ENCODE measurements around the gene NDRG4.
A peak's percentile ranks its signal among the peaks of the same experiment; 100 is the strongest.

NDRG4 gene, protein sequence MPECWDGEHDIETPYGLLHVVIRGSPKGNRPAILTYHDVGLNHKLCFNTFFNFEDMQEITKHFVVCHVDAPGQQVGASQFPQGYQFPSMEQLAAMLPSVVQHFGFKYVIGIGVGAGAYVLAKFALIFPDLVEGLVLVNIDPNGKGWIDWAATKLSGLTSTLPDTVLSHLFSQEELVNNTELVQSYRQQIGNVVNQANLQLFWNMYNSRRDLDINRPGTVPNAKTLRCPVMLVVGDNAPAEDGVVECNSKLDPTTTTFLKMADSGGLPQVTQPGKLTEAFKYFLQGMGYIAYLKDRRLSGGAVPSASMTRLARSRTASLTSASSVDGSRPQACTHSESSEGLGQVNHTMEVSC

GRCh38 chr16:58499615-58500351 lies at the start of gene NDRG4:
Gene NDRG4 (plus strand): TSS chr16:58500143. CDS start chr16:58500249, 106 bp downstream.
- peak within 1 kb of the TSS; percentile 35 for H3K4me3 ChIP-seq (ENCODE audit: low read depth, low read length)
- peak; percentile 43 for DNase-seq (ENCODE audit: low read depth)
- TF ChIP-seq, protein P1, sequence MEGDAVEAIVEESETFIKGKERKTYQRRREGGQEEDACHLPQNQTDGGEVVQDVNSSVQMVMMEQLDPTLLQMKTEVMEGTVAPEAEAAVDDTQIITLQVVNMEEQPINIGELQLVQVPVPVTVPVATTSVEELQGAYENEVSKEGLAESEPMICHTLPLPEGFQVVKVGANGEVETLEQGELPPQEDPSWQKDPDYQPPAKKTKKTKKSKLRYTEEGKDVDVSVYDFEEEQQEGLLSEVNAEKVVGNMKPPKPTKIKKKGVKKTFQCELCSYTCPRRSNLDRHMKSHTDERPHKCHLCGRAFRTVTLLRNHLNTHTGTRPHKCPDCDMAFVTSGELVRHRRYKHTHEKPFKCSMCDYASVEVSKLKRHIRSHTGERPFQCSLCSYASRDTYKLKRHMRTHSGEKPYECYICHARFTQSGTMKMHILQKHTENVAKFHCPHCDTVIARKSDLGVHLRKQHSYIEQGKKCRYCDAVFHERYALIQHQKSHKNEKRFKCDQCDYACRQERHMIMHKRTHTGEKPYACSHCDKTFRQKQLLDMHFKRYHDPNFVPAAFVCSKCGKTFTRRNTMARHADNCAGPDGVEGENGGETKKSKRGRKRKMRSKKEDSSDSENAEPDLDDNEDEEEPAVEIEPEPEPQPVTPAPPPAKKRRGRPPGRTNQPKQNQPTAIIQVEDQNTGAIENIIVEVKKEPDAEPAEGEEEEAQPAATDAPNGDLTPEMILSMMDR (IDR thresholded peaks at IDR 0.05; ENCODE audit: low read depth, low read length, missing control alignments), result no peak

DNA sequence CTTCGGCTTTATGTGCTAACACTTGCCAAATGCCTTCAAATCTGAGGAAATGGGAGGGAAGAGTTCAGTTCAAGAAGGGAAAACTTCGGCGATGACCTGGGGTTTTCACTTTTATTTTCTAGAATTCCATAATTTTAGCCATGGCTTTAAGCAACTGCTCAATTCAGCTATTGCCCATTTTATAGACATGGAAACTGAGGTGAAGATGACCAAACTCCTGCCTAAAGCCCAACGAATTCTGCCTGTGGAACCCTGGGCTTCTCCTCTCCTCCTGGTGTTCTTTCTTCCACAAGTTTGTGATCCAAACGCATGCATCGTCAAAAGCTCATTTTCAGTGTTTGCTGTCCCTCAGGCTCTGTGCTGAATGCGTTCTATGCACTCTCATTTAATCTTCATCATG lies 49.4 kb upstream of the NDRG4 start:
- TF ChIP-seq, protein P1 (IDR thresholded peaks at IDR 0.05; ENCODE audit: low read depth, low read length, missing control alignments), result no peak

DNA sequence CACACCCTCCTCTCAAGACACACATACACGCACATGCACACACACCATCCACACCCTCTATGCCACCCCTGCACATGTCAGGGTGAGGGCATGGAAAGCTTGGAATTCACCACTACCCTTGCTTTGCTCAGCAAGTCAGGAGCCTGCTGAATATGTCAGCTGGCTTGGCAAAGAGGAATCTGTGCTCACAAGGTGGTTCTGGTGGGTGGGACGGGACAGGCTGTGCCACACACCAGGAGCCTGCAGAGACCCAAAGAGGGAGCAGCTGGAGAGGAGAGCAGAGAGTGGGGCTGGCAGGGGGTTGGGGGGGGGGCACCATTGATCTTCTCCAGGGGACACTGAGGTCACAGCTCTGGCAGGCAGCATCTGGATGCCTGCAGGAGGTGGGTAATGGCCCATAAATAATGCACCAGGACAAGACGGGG lies 48.7 kb upstream of the NDRG4 start:
- no peak overlapping the region for H3K4me3 ChIP-seq (ENCODE audit: low read depth, low read length)
- DNase-seq (ENCODE audit: low read depth), result no peak
- TF ChIP-seq, protein P1 (IDR thresholded peaks at IDR 0.05; ENCODE audit: low read depth, low read length, missing control alignments), result no peak

More for the DNA sequence above, 49.4 kb upstream of the NDRG4 start:
- no peak for DNase-seq (ENCODE audit: low read depth)
- H3K4me3 ChIP-seq (ENCODE audit: low read depth, low read length), result no peak overlapping the region

DNA sequence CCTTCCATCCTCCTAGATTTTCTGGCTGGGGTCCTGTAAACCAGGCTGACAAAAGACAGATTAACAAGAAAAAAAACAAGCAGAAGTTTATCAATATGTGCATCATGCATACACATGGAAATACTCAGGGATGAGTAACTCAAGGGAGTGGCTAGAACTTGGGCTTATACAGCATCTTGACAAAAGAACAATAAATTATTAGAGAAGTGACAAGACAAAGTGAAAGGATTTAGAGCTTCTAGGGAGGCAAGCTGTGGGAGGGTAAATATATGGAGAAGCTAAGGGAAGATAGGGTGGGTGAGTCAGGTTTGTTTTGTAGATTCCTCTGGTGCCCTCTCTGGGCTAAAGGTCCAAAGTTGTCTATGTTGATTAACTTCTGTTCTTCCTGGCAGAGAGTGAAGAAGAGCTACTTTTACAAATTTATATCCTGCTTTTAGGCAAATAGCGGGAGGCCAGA lies 48.0 kb upstream of the NDRG4 start:
- TF ChIP-seq, protein P1 (IDR thresholded peaks at IDR 0.05; ENCODE audit: low read depth, low read length, missing control alignments), result no peak
- no peak overlapping the region for H3K4me3 ChIP-seq (ENCODE audit: low read depth, low read length)
- DNase-seq (ENCODE audit: low read depth), result no peak

- TF ChIP-seq, protein P1 (IDR thresholded peaks at IDR 0.05; ENCODE audit: low read depth, low read length, missing control alignments), result no peak
- no peak for DNase-seq (ENCODE audit: low read depth)
- H3K4me3 ChIP-seq (ENCODE audit: low read depth, low read length), result no peak overlapping the region
Observed at GRCh38 chr16:58452640-58453039, 47.3 kb upstream of the NDRG4 start.

- TF ChIP-seq, protein P1 (IDR thresholded peaks at IDR 0.05; ENCODE audit: low read depth, low read length, missing control alignments), result no peak
- no peak for DNase-seq (ENCODE audit: low read depth)
- no peak overlapping the region for H3K4me3 ChIP-seq (ENCODE audit: low read depth, low read length)
Observed at GRCh38 chr16:58454178-58454577, 45.8 kb upstream of the NDRG4 start.

Data from GM12864 (cell line).